Ascending aorta (tissue), 2 donors: ENCODE results near the gene ERCC2. TPM values are rescaled to one million over a fixed set of nuclear protein-coding genes. Genes with fewer than 3 reads are reported as not detected.

Experiments used
- DNase-seq, 2 donors: peaks; one replicate each; pipeline ENCODE4 v3.0.0-alpha.2; 2019; ENCODE audit warnings: low spot score in 2 of 2
- H3K27ac ChIP-seq, 2 donors: fragments of 200-600 bp; sonication (generic); one replicate each; pipeline ENCODE4 v1.5.1; 2016 to 2017; ENCODE audit warnings: mild to moderate bottlenecking in 1 of 2
- H3K27me3 ChIP-seq: fragments of 200-600 bp; sonication (generic); one replicate; pipeline ENCODE4 v1.5.1; 2017
- H3K36me3 ChIP-seq, 2 donors: fragments of 200-600 bp; sonication (generic); one replicate each; pipeline ENCODE4 v1.5.1; 2016
- H3K4me1 ChIP-seq, 2 donors: fragments of 200-600 bp; sonication (generic); one replicate each; pipeline ENCODE4 v1.5.1; 2016 to 2017; ENCODE audit warnings: mild to moderate bottlenecking in 1 of 2
- H3K4me3 ChIP-seq, 2 donors: fragments of 200-600 bp; sonication (generic); one replicate each; pipeline ENCODE4 v1.5.1; 2016 to 2017; ENCODE audit warnings: mild to moderate bottlenecking in 1 of 2
- H3K9me3 ChIP-seq, 2 donors: fragments of 200-600 bp; sonication (generic); one replicate each; pipeline ENCODE4 v1.5.1; 2016
- intact Hi-C: fragments of 100-400 bp; cut with DNase I; formaldehyde crosslinking; loops from one replicate; pipeline ENCODE4 v1.15.1; 2023
- total RNA-seq: library from RNA; depleted of rRNA; stranded (reverse); fragments of >200 nt; gene quantifications from one replicate; pipeline ENCODE4 v1.1.0, GENCODE V29; 2016
- TF ChIP-seq, protein P1 (sequence below), 3 experiments: fragments of 200-600 bp in 2 of 3; fragments of 450-650 bp in 1 of 3; sonication (generic) in 2 of 3; IDR thresholded peaks; one replicate each; pipeline ENCODE4 v1.5.1; 2016 to 2019; ENCODE audit warnings: antibody characterized with exemption in 3 of 3, mild to moderate bottlenecking in 1 of 3, moderate library complexity in 1 of 3

Gene ERCC2
- total RNA-seq, 1 donor from 2014 or later: 22.4 TPM

DNA sequence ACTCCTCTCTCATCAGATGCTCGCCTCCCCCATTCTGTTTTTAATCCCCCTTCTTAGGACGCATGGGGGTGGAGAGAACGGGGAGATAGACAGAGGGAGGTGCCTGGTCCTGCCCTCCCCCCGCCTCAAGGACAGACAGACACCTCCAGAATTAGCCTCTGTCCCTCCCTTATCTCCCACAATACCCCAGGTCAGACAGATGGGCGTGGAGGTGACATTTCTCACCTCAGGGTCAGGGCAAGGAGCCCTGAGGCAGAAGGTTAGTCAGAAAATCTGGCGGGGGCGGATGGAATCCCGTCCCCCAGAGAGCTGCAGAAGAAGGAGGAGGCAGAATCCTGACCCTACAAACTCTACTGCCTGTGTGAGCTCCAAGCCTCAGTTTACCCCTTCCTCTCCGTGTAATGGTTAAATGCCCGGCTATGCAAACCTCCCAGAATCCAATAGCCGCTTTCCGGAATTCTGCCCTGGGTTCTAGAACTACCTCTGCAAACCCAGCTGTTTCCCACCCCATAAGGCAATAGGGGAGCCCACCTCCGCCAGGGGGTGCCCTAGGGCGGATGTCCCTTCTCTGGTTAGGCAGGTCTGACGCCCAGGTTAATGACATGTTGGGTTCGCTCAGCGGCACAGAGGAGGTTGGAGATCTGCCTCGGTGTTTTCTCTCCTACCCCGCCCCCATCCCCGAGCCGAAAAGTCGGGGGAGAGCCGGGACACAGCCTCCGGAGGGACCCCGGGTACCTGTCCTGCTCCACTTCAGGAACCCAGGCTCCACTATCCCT is 33.6 kb upstream of the ERCC2 start:
- DNase-seq: peak in 1 of 2 donors; percentile 85
- no peaks in the 10 kb centered on the region for H3K27me3 ChIP-seq
- H3K36me3 ChIP-seq: no peaks in the 10 kb centered on the region
- peak overlapping the region; percentile 93 to 97 for H3K27ac ChIP-seq
- no peaks in the 10 kb centered on the region for H3K9me3 ChIP-seq
- peaks cover 8 to 28% of the 10 kb centered on the region in 2 donors for H3K4me1 ChIP-seq
- peak overlapping the region; percentile 68 to 86 for H3K4me3 ChIP-seq
- intact Hi-C loops: loop anchor here (2.0 kb wide), 1 partner anchor 33 kb away; the partner anchor contains the start of gene ERCC2
- TF ChIP-seq, protein P1, sequence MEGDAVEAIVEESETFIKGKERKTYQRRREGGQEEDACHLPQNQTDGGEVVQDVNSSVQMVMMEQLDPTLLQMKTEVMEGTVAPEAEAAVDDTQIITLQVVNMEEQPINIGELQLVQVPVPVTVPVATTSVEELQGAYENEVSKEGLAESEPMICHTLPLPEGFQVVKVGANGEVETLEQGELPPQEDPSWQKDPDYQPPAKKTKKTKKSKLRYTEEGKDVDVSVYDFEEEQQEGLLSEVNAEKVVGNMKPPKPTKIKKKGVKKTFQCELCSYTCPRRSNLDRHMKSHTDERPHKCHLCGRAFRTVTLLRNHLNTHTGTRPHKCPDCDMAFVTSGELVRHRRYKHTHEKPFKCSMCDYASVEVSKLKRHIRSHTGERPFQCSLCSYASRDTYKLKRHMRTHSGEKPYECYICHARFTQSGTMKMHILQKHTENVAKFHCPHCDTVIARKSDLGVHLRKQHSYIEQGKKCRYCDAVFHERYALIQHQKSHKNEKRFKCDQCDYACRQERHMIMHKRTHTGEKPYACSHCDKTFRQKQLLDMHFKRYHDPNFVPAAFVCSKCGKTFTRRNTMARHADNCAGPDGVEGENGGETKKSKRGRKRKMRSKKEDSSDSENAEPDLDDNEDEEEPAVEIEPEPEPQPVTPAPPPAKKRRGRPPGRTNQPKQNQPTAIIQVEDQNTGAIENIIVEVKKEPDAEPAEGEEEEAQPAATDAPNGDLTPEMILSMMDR (IDR thresholded peaks at IDR 0.05): peak; percentile 33 to 53 (median 46)

DNA sequence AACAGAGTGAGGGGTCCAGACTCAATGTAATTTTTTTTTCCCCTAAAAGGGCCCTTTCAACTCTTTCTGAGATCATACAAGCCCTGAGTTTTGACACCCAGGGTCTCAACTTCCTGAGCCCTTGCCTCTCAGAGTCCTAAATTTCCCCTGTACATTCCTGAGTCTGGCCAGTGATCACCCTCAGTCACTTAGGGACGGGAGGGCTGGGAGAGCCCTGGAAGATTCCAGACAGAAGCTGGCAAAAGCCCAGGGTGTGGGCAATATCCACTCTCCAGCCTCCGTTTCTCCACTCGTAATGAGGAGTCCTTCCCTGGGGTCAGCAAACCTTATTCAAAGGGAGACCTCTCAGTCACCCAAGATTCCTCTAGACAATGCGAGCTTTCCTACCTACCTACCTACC is 32.9 kb upstream of the ERCC2 start:
- no peaks in the 10 kb centered on the region for H3K27me3 ChIP-seq
- peaks cover 8 to 32% of the 10 kb centered on the region in 2 donors for H3K4me1 ChIP-seq
- DNase-seq: no peak
- H3K27ac ChIP-seq: peak overlapping the region in 1 of 2 donors; percentile 93
- intact Hi-C loops: no loop called here
- TF ChIP-seq, protein P1 (IDR thresholded peaks at IDR 0.05): no peak
- H3K4me3 ChIP-seq: peak overlapping the region; percentile 68 to 86
- no peaks in the 10 kb centered on the region for H3K9me3 ChIP-seq
- no peaks in the 10 kb centered on the region for H3K36me3 ChIP-seq

DNA sequence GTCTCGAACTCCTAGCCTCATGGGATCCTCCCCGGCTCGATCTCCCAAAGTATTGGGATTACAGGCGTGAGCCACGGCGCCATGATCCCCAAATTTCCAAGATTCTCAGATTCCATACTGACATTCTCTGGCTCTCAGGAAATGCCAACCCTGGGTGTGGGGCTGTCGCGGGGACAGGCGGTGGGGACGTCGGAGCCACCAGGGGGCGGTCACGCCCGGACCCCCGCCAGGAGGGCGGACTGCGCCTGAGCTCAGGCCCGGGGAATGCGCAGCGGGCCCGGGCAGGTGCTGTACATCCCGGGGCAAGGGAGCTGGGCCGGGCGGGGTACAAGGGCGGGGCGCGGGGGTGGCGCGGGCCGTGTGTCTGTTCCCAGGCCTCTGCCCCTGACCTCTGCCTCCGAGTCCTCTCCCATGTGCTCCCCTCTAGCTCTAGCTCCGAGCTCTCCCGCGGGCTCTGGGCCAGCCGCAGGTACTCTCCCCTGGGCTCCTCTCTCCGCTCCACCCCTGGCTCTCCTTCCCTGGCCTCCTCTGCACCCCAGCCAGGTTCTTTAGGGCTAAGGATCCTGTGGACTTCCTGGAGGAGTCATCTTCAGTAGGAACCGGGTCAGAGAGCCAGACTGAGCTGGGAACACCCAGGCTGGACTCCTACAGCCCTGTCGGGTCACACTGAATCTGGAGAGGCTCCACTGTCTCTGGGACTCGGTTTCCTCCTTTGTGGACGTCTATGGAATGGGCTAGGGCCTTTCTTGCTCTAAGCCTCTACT is 32.1 kb upstream of the ERCC2 start:
- intact Hi-C loops: no loop called here
- peak overlapping the region; percentile 34 to 48 for H3K27ac ChIP-seq
- peaks cover 8 to 34% of the 10 kb centered on the region in 2 donors for H3K4me1 ChIP-seq
- no peaks in the 10 kb centered on the region for H3K36me3 ChIP-seq
- no peaks in the 10 kb centered on the region for H3K9me3 ChIP-seq
- TF ChIP-seq, protein P1 (IDR thresholded peaks at IDR 0.05): peak in 2 of 3 experiments; percentile 34 to 43
- no peak for DNase-seq
- peak overlapping the region; percentile 29 to 68 for H3K4me3 ChIP-seq
- no peaks in the 10 kb centered on the region for H3K27me3 ChIP-seq

DNA sequence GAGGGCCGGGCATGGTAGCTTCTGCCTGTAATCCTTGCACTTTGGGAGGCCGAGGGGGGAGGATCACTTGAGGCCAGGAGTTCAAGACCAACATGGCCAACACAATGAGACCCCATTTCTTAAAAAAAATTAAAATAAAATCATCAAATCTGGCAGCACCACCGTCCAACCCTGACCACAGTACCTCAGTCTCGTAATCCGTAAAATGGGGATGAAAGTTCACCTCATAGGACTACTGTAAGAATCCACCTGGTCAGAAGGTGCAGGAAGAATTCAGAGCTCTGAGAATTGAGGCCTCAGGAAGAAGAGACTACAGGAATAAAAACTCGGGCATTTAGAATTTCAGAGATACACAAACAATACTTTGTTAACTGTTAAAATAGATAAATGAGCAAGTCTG is 31.4 kb upstream of the ERCC2 start:
- intact Hi-C loops: no loop called here
- TF ChIP-seq, protein P1 (IDR thresholded peaks at IDR 0.05): no peak
- peak overlapping the region in 1 of 2 donors; percentile 48 for H3K27ac ChIP-seq
- no peaks in the 10 kb centered on the region for H3K27me3 ChIP-seq
- H3K9me3 ChIP-seq: no peaks in the 10 kb centered on the region
- H3K36me3 ChIP-seq: peaks cover 0 to under 1% of the 10 kb centered on the region in 2 donors
- peaks cover 6 to 31% of the 10 kb centered on the region in 2 donors for H3K4me1 ChIP-seq
- H3K4me3 ChIP-seq: no peak overlapping the region
- no peak for DNase-seq

DNA sequence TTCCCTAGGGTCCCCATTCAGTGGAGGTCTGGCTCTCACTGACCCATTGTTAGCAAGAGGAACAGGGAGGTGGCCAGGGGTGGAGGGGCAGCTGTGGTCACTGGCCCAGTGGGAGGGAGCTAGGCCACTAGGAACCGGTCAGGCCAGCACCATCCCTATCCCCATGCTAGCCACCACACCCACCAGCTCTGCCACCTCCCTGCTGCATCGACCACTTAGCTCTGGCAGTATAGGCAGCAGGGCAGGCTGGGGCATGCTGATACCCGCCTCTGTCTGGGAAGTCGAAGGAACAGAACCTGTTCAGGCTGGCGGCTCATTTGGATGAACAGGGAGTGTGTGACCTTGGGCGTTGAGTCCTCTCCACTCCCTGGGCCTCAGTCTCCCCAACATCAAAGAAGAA is 29.8 kb upstream of the ERCC2 start:
- no peak for DNase-seq
- intact Hi-C loops: no loop called here
- Histone ChIP-seq H3K4me3 (no peak overlapping the region), H3K4me1 (peaks cover 5 to 29% of the 10 kb centered on the region in 2 donors), H3K27me3 (no peaks in the 10 kb centered on the region), H3K27ac (no peak overlapping the region), H3K9me3 (no peaks in the 10 kb centered on the region), H3K36me3 (peaks cover 14% of the 10 kb centered on the region in 2 donors)
- TF ChIP-seq, protein P1 (IDR thresholded peaks at IDR 0.05): no peak
